Measurements from ENCODE around the gene PTPRF. TPM values are rescaled to one million over a fixed set of nuclear protein-coding genes. Genes with fewer than 3 reads are reported as not detected.

PTPRF gene
- total and polyA plus RNA-seq, 9 donors = 24.4 to 165 (median 76.8) TPM

- peaks cover 2% of the 10 kb centered on the region for H3K36me3 ChIP-seq
Observed at GRCh38 chr1:43671193-43671592, 140.5 kb downstream of the PTPRF start.

GRCh38 chr1:43671626-43672330, 141.1 kb downstream of the PTPRF start:
- intact Hi-C loops (cut with DNase I) = no loop called here
- Histone ChIP-seq H3K4me1 (ENCODE audit: insufficient read depth) (no peaks in the 10 kb centered on the region), H3K9me3 (no peaks in the 10 kb centered on the region), H3K4me3 (no peak overlapping the region), H3K36me3 (no peaks in the 10 kb centered on the region), H3K27me3 (no peaks in the 10 kb centered on the region), H3K27ac (no peak overlapping the region)
- DNase-seq = no peak
- 41 to 61% (median 53%) methylated on average over 10 of the region's 10 CpGs for WGBS, 3 donors
- TF ChIP-seq POLR2A (IDR thresholded peaks at IDR 0.05) (no peak), EP300 (IDR thresholded peaks at IDR 0.05) (no peak), CTCF (IDR thresholded peaks at IDR 0.05) (no peak)

More at GRCh38 chr1:43671193-43671592, 140.5 kb downstream of the PTPRF start:
- no peak for DNase-seq
- Histone ChIP-seq H3K9me3 (no peaks in the 10 kb centered on the region), H3K4me3 (no peak overlapping the region), H3K27ac (no peak overlapping the region), H3K27me3 (no peaks in the 10 kb centered on the region), H3K4me1 (ENCODE audit: insufficient read depth) (no peaks in the 10 kb centered on the region)
- TF ChIP-seq POLR2A (IDR thresholded peaks at IDR 0.05) (no peak), CTCF (IDR thresholded peaks at IDR 0.05) (no peak), EP300 (IDR thresholded peaks at IDR 0.05) (no peak)
- intact Hi-C loops (cut with DNase I) = no loop called here
- 55 to 93% (median 77%) methylated on average over 2 of the region's 2 CpGs for WGBS, 3 donors

GRCh38 chr1:43673261-43673660, 142.6 kb downstream of the PTPRF start:
- H3K27me3 ChIP-seq = no peaks in the 10 kb centered on the region
- H3K4me3 ChIP-seq = no peak overlapping the region
- no peaks in the 10 kb centered on the region for H3K36me3 ChIP-seq
- H3K27ac ChIP-seq = no peak overlapping the region
- no peaks in the 10 kb centered on the region for H3K9me3 ChIP-seq
- no peak for DNase-seq
- intact Hi-C loops (cut with DNase I) = no loop called here
- no peaks in the 10 kb centered on the region for H3K4me1 ChIP-seq (ENCODE audit: insufficient read depth)
- WGBS, 3 donors = 90 to 93% (median 91%) methylated on average over 7 of the region's 7 CpGs
- TF ChIP-seq EP300 (IDR thresholded peaks at IDR 0.05) = no peak
- TF ChIP-seq CTCF (IDR thresholded peaks at IDR 0.05) = no peak
- no peak for TF ChIP-seq POLR2A (IDR thresholded peaks at IDR 0.05)

Other genes starting within 250 kb of the PTPRF start
- gene C1orf210, start 245.3 kb upstream of the PTPRF start, total RNA-seq = 1 to 10 TPM in 2 of 7 donors, under 1 TPM in 3, not detected in 2; 0.42 to 2.1 (median 0.72) TPM
- gene C1orf210, start 245.3 kb upstream of the PTPRF start, polyA plus RNA-seq = not detected
- 10 to 100 TPM in 5 of 7 donors, 1 to 10 TPM in 2; 6.4 to 29.3 (median 10.6) TPM for gene TIE1, start 229.9 kb upstream of the PTPRF start, total RNA-seq
- 10 to 100 TPM; 11.5 to 25.5 TPM for gene TIE1, start 229.9 kb upstream of the PTPRF start, polyA plus RNA-seq
- 1 to 10 TPM in 3 of 7 donors, under 1 TPM in 3, not detected in 1; 0.36 to 2.6 (median 1.4) TPM for gene MPL, start 193.1 kb upstream of the PTPRF start, total RNA-seq
- under 1 TPM; 0.35 to 0.63 TPM for gene MPL, start 193.1 kb upstream of the PTPRF start, polyA plus RNA-seq
- 1 to 10 TPM in 3 of 7 donors, under 1 TPM in 3, not detected in 1; 0.50 to 2.0 (median 1.3) TPM for gene CDC20, start 171.9 kb upstream of the PTPRF start, total RNA-seq
- gene CDC20, start 171.9 kb upstream of the PTPRF start, polyA plus RNA-seq = 1 to 10 TPM; 1.1 to 2.9 TPM
- gene ELOVL1, start 162.9 kb upstream of the PTPRF start, total RNA-seq = 10 to 100 TPM; 10.0 to 50.6 (median 34.1) TPM
- 100 to 1,000 TPM in 1 of 2 donors, 10 to 100 TPM in 1; 42.8 to 130 TPM for gene ELOVL1, start 162.9 kb upstream of the PTPRF start, polyA plus RNA-seq
- 10 to 100 TPM; 13.7 to 39.3 (median 24.0) TPM for gene MED8, start 141.1 kb upstream of the PTPRF start, total RNA-seq
- 10 to 100 TPM; 26.0 to 40.0 TPM for gene MED8, start 141.1 kb upstream of the PTPRF start, polyA plus RNA-seq
- 10 to 100 TPM; 25.5 to 89.3 (median 60.9) TPM for gene SZT2, start 141.0 kb upstream of the PTPRF start, total RNA-seq
- 10 to 100 TPM; 16.8 to 17.6 TPM for gene SZT2, start 141.0 kb upstream of the PTPRF start, polyA plus RNA-seq
- gene HYI, start 77.0 kb upstream of the PTPRF start, total RNA-seq = 10 to 100 TPM; 57.3 to 94.4 (median 78.9) TPM
- gene HYI, start 77.0 kb upstream of the PTPRF start, polyA plus RNA-seq = 10 to 100 TPM; 16.6 to 77.2 TPM
- 10 to 100 TPM; 23.1 to 48.5 (median 34.3) TPM for gene KDM4A, start 119.3 kb downstream of the PTPRF start, total RNA-seq
- 10 to 100 TPM; 16.5 to 42.8 TPM for gene KDM4A, start 119.3 kb downstream of the PTPRF start, polyA plus RNA-seq
- 10 to 100 TPM; 11.4 to 40.4 (median 27.1) TPM for gene ST3GAL3, start 176.7 kb downstream of the PTPRF start, total RNA-seq
- 10 to 100 TPM; 18.5 to 43.3 TPM for gene ST3GAL3, start 176.7 kb downstream of the PTPRF start, polyA plus RNA-seq

All from ovary (tissue), 9 donors.